Smooth muscle cell of bladder (primary cell): ENCODE results near the gene TMEM242. TPM values are rescaled to one million over a fixed set of nuclear protein-coding genes. Genes with fewer than 3 reads are reported as not detected.

ENCODE experiments used
- total RNA-seq: library from RNA; depleted of rRNA; stranded (reverse); fragments of >200 nt; gene quantifications from 2 replicates; pipeline ENCODE4 v1.2.3, GENCODE V29; 2014

Gene TMEM242
- total RNA-seq: 5.3 and 7.2 TPM in 2 replicates

DNA sequence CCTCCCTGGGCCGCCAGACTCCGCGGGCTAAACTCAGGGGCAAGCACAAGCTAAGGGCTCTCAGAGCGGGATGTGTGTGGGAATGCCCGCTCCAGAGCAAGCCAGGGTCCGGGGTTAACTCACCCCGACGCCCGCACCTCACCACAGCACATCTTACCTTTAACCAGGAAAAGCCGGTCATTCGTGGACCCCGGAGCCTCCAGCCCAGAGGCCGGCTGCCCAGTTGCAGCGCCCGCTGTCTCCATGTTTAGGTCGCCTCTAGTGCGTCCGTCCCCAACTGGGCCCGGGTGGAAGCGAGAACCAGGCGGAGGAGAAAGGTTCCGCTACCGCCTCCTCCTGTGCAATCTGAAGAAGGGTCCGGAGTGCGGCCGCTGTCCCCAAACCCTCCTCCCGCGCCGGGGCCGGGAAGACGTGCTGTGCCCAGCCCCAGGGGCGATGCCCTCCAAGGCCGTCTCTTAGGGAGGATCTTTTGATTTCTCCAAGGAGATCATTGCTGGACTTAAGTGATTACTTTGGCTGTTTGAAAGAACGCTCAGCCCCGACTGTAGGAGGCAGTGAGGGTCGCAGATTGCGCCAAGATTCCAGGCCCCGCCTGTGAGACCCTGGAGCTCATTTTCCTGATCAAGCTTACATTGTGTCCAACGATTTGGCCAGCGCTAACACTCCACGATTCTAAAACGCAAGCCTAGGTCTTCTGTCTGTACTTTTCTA lies at the start of gene TMEM242:
Gene TMEM242, minus strand, starts transcription at position 265 of the 711 bp plus-strand sequence. Its CDS starts 20 bp downstream, at position 245.

Other genes with a start within 250 kb of the TMEM242 start
- gene ZDHHC14, start 57.7 kb upstream of the TMEM242 start, total RNA-seq: 5.0 and 6.3 TPM in 2 replicates